Activated T-helper 9 cell treated with anti-CD3 and anti-CD28 coated beads, Interleukin-2, amount 50 U/mL, for 16 hours (primary cell): ENCODE results near the gene SSR3.

ENCODE experiments used
- DNase-seq: peaks from one replicate; pipeline ENCODE4 v3.0.0-alpha.2; 2020; ENCODE audit warnings: low read depth

The SSR3 gene

DNA sequence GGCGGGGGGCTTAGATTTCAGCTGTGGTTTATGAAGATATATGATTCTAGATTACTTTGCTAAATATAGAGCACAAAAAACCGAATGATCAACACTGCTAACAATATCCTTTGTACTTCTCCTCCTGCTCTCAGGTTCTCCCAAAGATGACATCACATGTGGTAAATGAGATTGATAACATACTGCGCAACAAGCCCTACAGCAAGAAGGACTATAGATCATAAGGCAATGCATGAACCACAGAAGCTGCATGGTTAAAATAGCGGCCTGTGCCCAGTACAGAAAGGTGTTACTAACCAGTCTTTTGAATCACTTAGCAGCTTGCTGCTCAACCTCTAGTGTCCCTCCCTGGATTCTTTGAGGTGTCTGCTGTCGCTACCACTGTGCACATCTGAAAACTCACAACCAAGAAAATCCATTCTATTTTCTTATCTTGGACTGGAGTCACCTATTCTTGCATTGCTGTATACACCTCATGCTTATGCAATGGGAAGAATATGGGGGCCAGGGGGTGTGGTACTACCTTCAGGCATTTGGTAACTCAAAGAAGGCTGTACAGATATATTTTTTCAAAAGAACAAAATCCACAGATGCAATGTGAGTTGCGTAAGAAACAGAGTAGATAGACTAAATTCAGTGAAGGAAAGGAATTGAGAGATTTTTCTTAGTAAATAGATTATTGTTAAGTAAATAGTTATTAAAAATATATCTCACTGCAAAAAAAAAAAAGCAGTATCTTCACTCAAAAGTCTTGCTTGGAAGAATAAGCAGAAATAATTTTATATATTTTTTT lies 18.2 kb downstream of the SSR3 start:
- no peak for DNase-seq

DNA sequence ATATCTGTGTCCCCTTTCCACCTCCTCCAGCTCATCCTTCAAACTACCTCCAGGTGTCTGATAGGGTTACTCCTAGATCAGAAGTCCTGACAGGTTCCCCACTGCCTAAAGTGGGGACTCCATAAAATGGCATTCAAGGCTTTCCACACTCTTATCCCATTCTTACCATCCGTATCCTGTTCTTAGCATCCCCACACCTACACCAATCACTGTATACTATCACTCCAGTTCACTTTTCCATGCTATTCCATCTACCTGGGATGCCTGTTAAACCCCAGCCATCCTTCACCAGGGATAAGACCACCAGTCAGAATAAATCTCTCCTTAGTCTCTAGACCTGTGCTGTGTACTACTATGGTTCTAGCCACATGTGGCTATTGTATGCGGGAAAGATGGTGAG lies 19.1 kb downstream of the SSR3 start:
- no peak for DNase-seq

DNA sequence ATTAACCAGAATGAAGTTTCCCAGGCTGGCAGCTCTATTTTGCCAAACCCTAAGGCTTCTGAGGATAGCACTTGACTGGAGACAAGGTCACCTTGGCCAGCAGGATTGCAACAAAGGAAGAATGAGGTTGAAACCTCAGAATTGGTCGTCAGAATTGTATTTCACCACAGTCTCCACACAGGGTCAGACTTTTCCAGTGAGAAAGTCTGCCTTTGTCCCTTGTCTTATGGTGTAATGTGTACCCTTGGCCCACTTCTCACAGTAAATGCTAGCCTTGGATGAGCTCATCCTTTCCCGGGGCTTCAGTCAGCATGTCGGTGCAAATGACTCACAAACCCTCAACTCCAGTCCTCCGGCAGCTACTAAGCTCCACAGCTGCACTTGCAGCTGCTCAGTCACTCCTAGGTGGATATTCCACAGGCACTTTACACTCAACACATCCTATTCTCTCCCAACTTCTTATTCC lies 19.7 kb downstream of the SSR3 start:
- DNase-seq = no peak

DNA sequence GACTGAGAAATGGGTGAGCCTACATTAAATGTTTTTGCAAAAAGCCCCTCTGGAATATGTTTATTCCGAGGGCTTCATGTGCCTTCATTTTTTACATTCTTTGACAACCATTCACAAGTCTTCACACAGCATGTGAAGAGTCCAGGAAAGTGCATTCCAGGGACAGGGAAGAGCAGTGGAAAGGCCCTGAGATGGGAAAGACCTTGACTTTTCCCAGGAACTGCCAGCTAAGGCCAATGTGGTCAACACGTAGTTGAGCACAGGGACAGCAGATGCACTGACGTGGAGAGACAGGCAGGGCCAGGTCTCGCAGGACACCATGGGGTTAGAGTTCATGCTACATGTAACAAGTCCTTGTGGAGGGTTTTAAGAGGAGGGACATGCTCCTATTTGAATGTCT lies 21.7 kb downstream of the SSR3 start:
- no peak for DNase-seq

DNA sequence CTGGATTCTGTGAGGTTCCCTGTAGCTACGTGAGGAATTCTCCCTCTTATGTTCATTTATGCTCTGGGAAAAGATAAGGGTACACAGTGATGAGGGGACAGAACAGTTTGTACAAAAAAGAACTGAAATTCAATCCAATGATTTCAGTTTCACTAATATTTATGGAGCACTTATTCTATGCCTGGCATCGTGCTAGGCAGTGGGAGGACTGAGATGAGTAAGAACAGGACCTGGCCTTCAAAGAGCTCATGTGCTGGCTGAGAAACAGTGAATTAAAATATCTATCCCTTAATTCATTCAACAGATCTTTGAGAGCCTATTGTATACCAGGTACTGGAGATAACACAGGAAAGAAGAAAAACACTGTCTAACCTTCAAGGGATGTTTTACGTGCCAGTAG lies 22.2 kb downstream of the SSR3 start:
- no peak for DNase-seq

DNA sequence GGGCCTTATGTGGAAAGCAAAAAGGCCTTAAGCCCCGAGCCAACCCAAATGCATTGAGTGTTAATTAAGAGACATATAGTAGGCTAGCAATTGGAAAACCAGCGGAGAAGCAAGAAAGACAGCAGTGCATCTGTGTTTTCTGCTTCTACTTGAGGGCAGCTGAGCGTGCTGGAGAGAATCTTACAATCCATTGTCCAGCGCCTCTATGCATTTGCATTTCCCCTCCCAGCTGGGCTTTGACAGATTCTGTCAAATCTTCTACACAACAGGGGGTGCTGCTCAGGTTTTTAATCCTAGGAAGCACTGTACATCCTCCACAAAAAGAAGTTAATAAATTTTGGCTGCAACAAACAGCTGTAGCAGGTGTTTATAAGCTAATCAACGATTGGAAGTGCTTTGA lies 23.9 kb downstream of the SSR3 start:
- no peak for DNase-seq

DNA sequence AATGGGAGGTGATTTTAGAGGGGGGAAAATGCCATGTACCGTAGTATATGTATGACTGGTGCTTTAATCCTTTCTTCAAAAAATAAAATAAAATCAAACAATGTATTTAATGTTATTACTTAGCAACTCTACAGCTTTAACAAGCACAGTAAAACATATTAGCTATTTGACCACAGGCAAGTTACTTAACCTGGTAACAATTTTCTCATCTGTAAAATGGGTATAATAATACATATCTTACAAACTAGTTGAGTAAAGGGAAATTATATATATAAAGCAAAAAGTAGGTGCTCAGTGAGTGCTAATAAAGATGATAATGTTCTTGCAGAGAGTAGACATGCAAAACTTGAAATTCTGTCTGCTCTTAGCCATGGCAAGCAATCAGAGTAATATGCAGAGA lies 27.9 kb downstream of the SSR3 start:
- no peak for DNase-seq

DNA sequence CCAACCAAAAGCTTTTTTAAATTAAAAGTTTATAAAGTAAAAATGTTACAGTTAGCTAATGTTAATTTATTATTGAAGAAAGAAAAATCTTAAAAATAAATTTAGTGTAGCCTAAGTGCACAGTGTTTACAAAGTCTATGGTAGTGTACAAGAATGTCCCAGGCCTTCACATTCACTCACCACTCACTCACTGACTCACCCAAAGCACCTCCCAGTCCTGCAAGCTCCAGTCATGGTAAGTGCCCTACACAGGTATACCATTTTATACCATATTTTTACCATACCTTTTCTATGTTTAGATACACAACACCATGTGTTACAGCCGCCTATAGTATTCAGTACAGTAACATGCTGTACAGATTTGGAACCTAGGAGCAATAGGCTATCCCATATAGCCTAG lies 29.1 kb downstream of the SSR3 start:
- no peak for DNase-seq

DNA sequence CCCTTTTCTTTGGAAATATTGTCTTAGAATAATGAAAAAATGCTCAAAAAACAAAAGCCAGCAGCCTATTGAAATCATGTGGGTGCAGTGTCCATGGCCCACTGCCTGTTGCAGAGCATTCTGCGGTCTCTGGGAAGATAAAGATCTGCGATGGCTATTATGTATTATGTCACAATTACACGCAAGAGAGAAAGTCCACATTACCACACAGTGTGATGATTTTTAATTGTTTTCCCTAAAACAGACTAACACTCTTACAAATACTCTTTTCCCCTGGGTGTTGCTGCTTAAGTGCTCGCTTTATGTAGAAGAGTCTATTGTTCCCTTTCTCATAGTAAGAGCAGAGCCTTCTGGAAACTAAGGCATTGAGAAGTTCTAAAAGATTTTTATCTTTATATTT lies 32.2 kb downstream of the SSR3 start:
- DNase-seq = no peak

DNA sequence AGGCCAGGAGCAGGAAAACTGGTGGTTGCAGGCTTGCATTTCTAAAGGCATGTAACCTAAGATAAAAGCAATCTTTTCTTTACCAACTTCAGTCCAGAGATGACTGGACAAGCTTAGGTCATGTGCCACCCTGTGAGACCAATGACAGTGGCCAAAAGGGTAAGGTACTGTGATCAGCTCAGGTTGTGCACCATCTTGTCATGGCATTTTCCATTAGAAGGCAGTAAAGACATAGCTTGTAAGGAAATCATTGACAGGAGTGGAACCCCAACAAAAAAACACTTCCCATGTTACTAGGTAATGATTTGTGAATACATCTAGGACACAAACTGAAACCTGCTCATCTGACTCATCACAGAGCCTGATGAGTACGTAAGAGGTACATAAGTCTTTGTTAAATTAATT lies 35.2 kb downstream of the SSR3 start:
- DNase-seq = no peak

DNA sequence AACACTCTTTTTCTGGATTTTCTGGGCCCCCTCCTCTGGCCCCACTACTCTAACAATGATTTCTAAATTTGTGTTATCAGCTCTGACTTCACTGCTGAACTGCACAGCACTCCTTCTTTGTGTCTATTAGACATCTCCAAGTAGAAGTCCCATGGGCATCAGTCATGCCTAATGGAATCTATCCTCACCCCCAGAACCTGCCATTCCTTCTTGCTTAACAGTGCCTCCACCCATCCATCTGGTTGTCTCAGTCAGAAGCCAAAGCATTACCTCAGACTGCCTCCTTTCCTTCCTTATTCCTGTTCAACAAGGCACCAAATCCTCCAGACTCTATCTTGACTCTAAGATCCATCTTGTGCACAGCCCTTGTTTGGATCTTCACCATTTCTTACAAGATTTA lies 36.2 kb downstream of the SSR3 start:
- DNase-seq = no peak

DNA sequence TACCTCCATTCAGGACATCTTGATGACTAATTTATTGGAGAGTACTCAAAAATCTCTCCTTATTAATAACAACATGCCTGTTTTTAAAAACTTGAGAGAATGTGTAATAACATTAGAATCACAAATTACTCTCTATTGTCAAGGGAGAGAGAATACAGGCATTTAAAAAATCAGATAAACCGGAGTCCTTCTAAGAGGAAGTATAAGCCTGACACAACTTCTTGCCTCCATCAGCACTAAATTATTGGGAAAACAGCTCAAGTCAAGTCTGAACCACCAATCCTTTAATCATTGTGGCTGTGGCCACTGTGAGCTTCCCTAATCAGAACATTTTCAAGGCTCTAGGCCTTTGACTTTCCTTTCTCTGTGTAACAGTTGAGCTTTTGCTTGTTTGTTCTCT lies 38.0 kb downstream of the SSR3 start:
- no peak for DNase-seq

DNA sequence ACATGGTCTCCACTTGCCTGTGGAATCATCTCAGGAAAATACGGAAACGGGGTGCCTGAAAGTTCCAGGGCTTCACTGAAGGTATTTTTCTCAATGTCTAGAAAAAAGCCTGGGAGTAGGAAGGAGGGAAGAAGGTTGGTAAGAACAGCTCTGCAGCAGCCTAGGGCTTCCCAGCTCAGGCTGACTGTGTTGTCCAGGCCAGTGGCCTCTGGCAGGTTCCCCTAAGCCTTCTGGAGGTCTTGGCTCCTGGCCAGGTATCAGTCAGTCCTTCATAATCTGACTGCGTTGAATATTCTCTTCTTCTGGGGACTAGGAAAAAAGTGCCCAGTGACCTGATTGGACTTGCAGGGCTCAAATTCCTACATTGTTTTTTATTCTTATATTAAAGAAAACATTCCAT lies 38.6 kb downstream of the SSR3 start:
- DNase-seq = no peak

DNA sequence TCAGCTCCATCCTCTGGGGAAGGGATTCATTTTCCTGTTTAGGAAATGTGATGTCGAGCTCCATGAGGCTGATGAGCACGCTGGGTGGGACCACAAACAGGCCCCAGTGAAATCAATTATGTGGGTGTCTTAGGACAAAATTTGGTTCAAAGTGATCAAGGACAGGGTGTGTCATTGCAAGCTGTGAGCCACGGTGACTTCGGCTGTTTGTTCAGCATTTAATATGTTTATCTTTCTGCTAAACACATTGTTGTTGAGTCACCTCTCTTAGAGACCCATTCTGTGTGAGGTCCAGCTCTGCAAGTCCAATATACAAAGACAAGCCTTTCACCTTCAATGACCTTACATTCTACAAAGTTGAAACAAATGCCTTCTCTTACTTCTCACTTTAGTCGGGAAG lies 41.3 kb downstream of the SSR3 start:
- no peak for DNase-seq

DNA sequence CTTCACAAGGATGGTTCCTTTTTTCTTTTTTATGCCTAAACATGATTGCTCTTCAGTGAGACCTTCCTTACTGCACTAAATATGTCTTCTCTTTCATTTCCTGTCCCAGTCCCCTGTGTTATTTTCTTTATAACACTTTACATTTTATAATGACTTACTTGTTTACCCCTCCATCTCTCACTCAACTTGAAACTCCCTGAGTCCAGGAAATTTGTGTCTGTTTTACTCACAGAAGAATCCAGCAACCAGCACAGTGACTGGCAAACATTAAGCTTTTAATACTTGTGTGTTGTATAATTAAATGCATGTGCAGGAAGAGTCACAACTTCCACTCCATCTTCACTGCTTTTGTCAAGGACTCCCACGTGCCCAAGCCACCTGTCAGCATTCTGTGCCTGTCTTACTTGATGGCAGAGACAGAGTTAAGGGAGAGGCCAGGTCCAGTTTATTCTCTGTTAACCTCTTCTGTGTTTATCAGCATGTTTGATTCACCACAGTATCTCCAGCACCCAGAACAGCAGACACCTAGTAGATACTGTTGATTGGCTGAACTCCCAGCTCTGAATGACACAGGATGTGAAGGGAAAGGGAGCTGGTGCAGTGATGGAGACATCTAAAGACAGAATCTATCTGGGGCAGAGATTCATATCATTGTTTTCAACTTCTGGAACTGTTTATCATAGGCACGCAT lies 42.8 kb downstream of the SSR3 start:
- DNase-seq = no peak

DNA sequence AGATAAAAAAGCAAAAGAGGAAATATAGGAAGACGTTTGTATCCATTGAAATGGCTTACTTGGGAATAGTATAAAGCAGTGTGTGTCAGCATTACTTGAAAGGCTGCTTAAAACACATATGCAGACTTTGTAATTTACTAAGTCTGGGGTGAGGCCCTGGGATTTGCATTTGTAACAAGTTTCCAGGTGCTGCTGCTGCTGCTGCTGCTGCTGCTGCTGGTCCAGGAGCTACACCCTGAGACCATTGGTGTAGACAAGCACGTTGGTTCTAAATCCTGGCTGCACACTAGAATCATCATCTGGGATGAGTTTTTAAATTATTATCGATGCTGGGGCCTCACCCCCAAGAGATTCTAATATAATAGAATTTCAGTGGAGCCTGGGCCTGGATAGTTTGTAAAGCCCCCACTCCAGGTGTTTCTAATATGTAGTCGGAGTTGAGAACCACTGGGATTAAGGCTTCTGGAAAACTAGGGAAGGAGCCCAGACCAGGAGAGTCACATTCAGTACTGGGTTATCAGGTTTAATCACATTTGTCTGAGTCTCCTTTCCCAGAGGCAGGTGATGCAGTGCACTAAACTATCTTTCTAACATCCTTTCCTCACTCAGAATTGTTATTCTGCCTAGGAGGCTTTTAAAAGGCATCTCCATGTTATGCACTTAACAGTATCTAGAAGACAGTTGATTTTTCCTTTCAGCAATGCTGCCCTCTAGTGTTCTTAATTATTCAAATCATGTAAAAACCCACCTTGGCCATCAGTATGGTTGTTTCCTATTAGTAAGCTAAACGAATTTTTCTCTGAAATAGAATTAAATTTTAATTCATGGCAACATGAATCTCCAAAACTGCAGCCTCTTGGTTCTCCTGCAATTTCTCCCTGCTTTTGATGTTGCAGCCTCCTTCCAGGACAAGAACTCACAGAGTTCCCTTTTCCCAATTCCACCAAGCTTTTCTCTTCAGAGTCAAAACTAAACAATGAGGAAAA lies 45.4 kb downstream of the SSR3 start:
- DNase-seq = no peak

DNA sequence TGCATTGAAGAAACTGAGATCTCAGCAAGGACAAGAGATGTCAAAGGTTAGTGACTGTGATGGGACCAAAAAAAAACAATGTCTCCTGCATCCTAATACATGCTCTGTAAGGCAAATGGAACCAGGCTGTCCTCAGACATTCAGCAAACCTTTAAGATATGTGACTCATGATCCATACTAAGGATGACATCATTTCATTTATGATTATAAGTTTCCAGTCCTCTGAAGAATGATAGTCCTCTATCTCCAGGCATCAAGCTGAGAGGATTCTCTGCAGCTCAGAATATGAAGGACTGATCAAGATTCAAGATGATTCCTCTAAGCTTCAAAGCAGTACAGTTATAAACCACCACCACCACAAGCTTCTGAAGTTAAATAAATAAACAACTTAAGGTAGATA lies 47.6 kb downstream of the SSR3 start:
- DNase-seq = no peak

DNA sequence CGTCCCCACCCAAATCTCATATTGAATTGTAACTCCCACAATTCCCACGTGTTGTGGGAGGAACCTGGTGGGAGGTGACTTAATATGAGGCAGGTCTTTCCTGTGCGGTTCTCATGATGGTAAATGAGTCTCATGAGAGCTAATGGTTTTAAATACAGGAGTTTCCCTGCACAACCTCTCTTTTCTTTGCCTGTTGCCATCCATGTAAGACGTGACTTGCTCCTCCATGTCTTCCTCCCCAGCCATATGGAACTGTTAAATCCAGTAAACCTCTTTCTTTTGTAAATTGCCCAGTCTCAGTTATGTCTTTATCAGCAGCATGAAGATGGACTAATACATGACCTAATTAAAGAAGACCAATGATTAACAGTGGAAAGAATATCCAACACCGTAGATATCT lies 56.6 kb downstream of the SSR3 start:
- DNase-seq = no peak

DNA sequence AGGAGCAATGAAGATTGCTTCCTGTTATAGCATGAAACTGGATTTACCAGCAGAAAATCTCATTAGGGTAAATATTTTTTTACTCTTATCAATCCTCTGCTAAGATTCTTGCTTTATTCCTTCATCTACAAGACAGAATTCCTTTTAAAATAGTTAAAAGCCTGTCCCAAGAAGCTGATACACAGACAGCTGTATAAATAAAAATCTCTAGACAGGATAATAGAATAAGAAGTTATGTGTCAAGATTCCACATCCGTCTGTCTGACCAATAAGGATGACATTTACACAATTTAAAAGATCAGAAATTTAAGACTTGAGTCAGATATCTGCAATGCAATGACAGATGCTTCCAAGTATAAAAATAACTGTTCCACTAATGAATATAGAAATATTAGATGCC lies 57.6 kb downstream of the SSR3 start:
- no peak for DNase-seq

DNA sequence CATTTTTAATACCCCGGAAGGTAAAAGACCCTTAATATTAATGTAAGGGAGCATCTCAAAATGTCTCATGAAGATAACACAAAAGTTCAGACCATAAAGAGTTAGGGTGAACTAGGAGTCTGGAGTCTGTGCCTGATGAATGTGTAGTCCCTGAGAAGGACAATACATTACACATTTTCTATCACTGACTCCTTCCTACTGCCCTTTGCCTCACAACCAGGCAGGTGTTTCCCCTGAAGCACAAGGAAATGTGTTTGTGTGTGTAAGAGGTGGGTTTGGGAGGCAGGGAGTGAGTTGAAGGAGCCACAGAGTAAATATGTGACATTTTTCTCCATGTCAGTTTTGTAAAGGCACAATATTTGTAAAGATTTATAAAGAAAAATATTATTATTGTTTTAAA lies 59.1 kb downstream of the SSR3 start:
- no peak for DNase-seq

DNA sequence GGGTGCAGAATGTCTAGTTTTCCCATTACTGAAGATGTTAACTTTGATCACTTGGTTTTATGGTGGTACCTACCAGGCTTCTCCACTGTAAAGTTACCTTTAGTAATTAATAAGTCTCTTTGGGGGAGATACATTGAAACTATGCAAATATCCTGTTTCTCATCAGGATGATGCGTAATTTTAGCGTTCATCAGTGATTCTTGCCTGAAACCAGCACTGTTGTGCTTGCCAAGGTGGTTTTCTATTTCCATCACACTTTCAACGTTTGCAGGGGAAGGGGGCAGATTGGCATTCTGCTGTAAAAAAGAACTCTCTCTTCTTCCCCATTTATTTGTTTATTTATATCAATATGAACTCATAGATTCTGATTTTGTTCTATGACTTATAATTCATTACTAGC lies 61.0 kb downstream of the SSR3 start:
- no peak for DNase-seq

DNA sequence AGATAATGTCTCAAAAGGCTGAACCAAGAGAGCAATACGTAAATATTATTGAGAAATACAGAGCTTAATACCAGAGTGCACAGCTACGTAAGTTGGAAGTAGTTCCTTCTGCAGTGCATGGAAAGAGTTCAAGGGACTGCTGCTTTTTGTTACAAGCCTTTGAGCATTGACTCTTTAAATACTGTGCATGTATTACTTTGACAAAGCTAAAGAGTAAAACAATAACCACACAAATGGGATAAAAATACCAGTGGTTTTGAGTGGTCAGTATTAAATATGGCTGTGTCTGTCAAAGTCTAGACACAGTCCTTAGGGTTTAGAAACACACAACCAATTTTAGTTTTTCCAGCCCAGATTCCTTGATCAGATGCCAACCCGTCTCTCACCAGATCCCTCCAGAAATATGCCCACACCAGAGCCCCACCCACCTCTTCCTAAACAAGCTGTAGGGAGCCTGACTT lies 62.1 kb downstream of the SSR3 start:
- no peak for DNase-seq

DNA sequence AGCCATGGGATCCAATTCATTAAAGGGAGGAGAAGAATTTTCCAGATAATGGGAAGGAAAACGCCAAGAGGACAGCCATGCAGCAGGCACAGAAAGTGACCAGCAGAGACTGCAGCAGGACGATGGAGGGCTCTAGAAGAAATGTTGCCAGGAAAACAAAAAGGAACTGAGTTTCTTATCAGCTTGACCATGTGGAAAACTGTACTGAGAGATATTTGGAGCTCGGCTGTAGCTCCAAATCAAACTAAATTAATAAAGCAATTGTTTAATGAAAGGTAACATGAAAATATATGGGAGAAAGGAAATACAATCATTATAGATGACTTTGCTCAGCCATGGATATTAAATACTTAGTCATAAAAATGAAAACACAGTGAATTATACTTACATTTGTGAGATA lies 63.7 kb downstream of the SSR3 start:
- DNase-seq = no peak
